ENCODE measurements around the gene THBS2. TPM values are rescaled to one million over a fixed set of nuclear protein-coding genes. Genes with fewer than 3 reads are reported as not detected.

THBS2 gene
- total RNA-seq, 2 donors from 2014 or later = 0.93 to 0.99 TPM

DNA sequence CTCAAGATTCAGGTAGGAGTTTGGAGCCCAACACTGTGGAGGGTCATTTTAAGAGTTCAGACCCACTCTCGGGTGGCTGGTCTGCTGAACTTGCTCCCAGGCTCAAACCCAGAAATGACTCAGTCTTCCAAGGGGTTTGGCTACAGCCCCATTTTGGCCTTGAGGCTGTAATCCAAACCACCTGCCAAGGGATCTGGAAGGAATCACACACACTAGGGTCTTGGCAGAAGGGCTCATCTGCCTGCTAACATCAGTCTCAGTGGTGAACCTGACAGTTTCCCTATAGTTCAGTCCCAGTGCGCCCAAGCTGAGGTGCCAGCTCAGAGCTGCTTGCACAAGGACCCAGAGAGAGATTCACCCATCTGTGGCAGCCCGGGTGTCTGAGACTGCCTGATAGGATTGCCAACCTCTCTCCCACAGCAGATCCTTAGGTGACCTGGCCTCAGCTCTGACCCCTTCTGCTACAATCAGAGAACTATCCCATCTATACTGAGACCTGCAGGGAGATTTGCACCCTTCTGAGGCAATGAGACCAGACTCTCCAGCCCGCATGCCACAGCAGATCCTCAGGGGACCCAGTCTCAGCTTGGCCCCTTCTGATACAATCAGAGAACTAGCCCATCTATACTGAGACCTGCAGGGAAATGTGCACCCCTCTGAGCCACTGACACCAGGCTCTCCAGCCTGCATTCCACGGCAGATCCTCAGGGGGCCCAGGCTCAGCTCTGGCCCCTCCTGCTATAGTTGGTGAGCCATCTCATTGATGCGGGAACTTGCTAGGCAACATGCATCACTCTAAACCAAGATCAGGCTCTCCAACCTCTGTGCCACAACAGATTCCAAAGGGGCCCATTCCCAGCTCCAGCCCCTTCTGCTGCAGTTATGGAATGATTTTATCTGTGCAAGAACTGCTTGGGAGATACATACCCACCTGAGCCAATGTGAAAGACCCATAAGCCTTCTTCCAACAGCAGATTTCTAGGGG lies 48.2 kb downstream of the THBS2 start:
- Mint-ChIP-seq H3K4me1 (no peaks in the 10 kb centered on the region), H3K9me3 (peaks cover 11% of the 10 kb centered on the region), H3K27ac (no peak overlapping the region), H3K4me3 (no peak overlapping the region), H3K27me3 (ENCODE audit: insufficient read depth) (no peaks in the 10 kb centered on the region), H3K36me3 (ENCODE audit: low read depth) (no peaks in the 10 kb centered on the region)
- no peak for DNase-seq
- Histone ChIP-seq H3K9me3 (ENCODE audit: control insufficient read depth, low read length) (peaks cover 13% of the 10 kb centered on the region), H3K27me3 (ENCODE audit: control insufficient read depth, insufficient read depth, low read length, poor library complexity, severe bottlenecking) (no peaks in the 10 kb centered on the region), H3K4me1 (ENCODE audit: control insufficient read depth, insufficient read depth, low read length) (no peaks in the 10 kb centered on the region), H3K9ac (ENCODE audit: extremely low read depth, low read length, poor library complexity, severe bottlenecking) (no peak overlapping the region), H3K4me3 (ENCODE audit: low read length) (no peak overlapping the region), H3K27ac (ENCODE audit: low read depth, low read length) (no peak overlapping the region), H3K36me3 (ENCODE audit: control insufficient read depth, insufficient read depth, low read length) (no peaks in the 10 kb centered on the region)
- WGBS, 2 experiments (ENCODE audit: insufficient coverage in 1 of 2, insufficient read length in 1 of 2) = 90 to 93% methylated on average over 4 to 6 of the region's 6 CpGs
- TF ChIP-seq, protein P1, sequence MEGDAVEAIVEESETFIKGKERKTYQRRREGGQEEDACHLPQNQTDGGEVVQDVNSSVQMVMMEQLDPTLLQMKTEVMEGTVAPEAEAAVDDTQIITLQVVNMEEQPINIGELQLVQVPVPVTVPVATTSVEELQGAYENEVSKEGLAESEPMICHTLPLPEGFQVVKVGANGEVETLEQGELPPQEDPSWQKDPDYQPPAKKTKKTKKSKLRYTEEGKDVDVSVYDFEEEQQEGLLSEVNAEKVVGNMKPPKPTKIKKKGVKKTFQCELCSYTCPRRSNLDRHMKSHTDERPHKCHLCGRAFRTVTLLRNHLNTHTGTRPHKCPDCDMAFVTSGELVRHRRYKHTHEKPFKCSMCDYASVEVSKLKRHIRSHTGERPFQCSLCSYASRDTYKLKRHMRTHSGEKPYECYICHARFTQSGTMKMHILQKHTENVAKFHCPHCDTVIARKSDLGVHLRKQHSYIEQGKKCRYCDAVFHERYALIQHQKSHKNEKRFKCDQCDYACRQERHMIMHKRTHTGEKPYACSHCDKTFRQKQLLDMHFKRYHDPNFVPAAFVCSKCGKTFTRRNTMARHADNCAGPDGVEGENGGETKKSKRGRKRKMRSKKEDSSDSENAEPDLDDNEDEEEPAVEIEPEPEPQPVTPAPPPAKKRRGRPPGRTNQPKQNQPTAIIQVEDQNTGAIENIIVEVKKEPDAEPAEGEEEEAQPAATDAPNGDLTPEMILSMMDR (conservative IDR thresholded peaks at IDR 0.05) = no peak

GRCh38 chr6:169204167-169204566 lies 49.5 kb downstream of the THBS2 start:
- Histone ChIP-seq H3K9ac (ENCODE audit: extremely low read depth, low read length, poor library complexity, severe bottlenecking) (no peak overlapping the region), H3K27ac (ENCODE audit: low read depth, low read length) (no peak overlapping the region), H3K9me3 (ENCODE audit: control insufficient read depth, low read length) (peaks cover 13% of the 10 kb centered on the region), H3K4me1 (ENCODE audit: control insufficient read depth, insufficient read depth, low read length) (no peaks in the 10 kb centered on the region), H3K4me3 (ENCODE audit: low read length) (no peak overlapping the region), H3K27me3 (ENCODE audit: control insufficient read depth, insufficient read depth, low read length, poor library complexity, severe bottlenecking) (no peaks in the 10 kb centered on the region), H3K36me3 (ENCODE audit: control insufficient read depth, insufficient read depth, low read length) (no peaks in the 10 kb centered on the region)
- no peak overlapping the region for H3K27ac Mint-ChIP-seq
- no peak for DNase-seq
- H3K36me3 Mint-ChIP-seq (ENCODE audit: low read depth) = no peaks in the 10 kb centered on the region
- no peaks in the 10 kb centered on the region for H3K4me1 Mint-ChIP-seq
- peaks cover 11% of the 10 kb centered on the region for H3K9me3 Mint-ChIP-seq
- WGBS, 2 experiments (ENCODE audit: insufficient coverage in 1 of 2, insufficient read length in 1 of 2) = 84 to 100% methylated on average over 1 to 2 of the region's 2 CpGs
- TF ChIP-seq, protein P1 (conservative IDR thresholded peaks at IDR 0.05) = no peak
- H3K4me3 Mint-ChIP-seq = no peak overlapping the region
- no peaks in the 10 kb centered on the region for H3K27me3 Mint-ChIP-seq (ENCODE audit: insufficient read depth)

DNA sequence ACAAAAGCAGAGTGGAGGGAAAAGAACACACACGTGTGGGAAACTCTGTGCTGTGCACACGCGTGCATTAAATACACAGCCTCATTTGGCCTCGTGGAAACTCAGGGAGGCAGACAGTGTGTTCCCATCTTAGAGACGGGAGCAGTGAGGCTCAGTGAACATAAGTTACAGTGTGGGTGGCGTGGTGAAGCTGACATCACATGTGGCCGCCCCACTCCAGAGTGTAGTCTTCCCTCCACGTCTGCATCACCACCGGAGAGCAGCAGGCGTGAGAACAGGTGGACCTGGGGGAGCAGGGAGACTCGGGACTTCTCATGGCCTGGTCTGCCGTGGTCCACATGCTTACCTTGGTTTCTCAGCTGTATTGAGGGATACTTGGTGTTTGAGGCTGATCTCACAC lies 51.7 kb downstream of the THBS2 start:
- no peaks in the 10 kb centered on the region for H3K36me3 Mint-ChIP-seq (ENCODE audit: low read depth)
- DNase-seq = no peak
- no peaks in the 10 kb centered on the region for H3K27me3 Mint-ChIP-seq (ENCODE audit: insufficient read depth)
- no peak overlapping the region for H3K4me3 Mint-ChIP-seq
- TF ChIP-seq, protein P1 (conservative IDR thresholded peaks at IDR 0.05) = no peak
- Histone ChIP-seq H3K4me1 (ENCODE audit: control insufficient read depth, insufficient read depth, low read length) (no peaks in the 10 kb centered on the region), H3K27me3 (ENCODE audit: control insufficient read depth, insufficient read depth, low read length, poor library complexity, severe bottlenecking) (no peaks in the 10 kb centered on the region), H3K9me3 (ENCODE audit: control insufficient read depth, low read length) (no peaks in the 10 kb centered on the region), H3K4me3 (ENCODE audit: low read length) (no peak overlapping the region), H3K9ac (ENCODE audit: extremely low read depth, low read length, poor library complexity, severe bottlenecking) (no peak overlapping the region), H3K36me3 (ENCODE audit: control insufficient read depth, insufficient read depth, low read length) (no peaks in the 10 kb centered on the region), H3K27ac (ENCODE audit: low read depth, low read length) (no peak overlapping the region)
- H3K27ac Mint-ChIP-seq = no peak overlapping the region
- 91 to 92% methylated on average over 8 to 12 of the region's 12 CpGs for WGBS, 2 experiments (ENCODE audit: insufficient coverage in 1 of 2, insufficient read length in 1 of 2)
- H3K4me1 Mint-ChIP-seq = no peaks in the 10 kb centered on the region
- H3K9me3 Mint-ChIP-seq = peaks cover 2% of the 10 kb centered on the region
